SK-N-SH (cell line): ENCODE results near the gene TMCC2. TPM values are rescaled to one million over a fixed set of nuclear protein-coding genes. Genes with fewer than 3 reads are reported as not detected.

Experiments
- CTCF ChIA-PET: fragments of 300-600, 350-600 bp; formaldehyde crosslinking; extraction: SDS; loops from one replicate; lab custom pipeline; 2021; lab: Yijun Ruan, JAX
- POLR2A ChIA-PET: fragments of 350-600 bp; sonication (Branson Sonifier 250); formaldehyde crosslinking; extraction: SDS; loops from one replicate; lab custom pipeline; 2020; ENCODE audit warnings: antibody characterized with exemption, inconsistent platforms; lab: Yijun Ruan, JAX
- DNase-seq: peaks from one replicate; pipeline ENCODE4 v3.0.0; 2012
- H2AFZ ChIP-seq: fragments of 200-600 bp; sonication (generic); 2 replicates; pipeline ENCODE4 v1.8.1; 2016; ENCODE audit warnings: antibody characterized with exemption, mild to moderate bottlenecking, low read depth
- H3F3A ChIP-seq: fragments of 200-600 bp; sonication (generic); replicated peaks from 2 replicates; pipeline ENCODE3; 2016; ENCODE audit warnings: antibody characterized with exemption, mild to moderate bottlenecking; ENCODE audit not compliant: insufficient read depth
- H3K27ac ChIP-seq, 2 experiments: fragments of 200-500 bp in 1 of 2; fragments of 200-600 bp in 1 of 2; sonication (Bioruptor generic) in 1 of 2; sonication (generic), shearing (Covaris generic) in 1 of 2; 2 replicates each; pipeline versions ENCODE4 v1.5.1 to v1.6.1; 2014 to 2016; ENCODE audit warnings: low read depth in 2 of 2, inconsistent platforms in 1 of 2, low read length in 1 of 2, mild to moderate bottlenecking in 1 of 2, mixed read lengths in 1 of 2
- H3K27me3 ChIP-seq: fragments of 200-600 bp; sonication (generic), shearing (Covaris generic); 2 replicates; pipeline ENCODE4 v1.6.1; 2016; ENCODE audit warnings: mixed run types; ENCODE audit not compliant: insufficient read depth
- H3K36me3 ChIP-seq, 2 experiments: fragments of 200-500 bp in 1 of 2; fragments of 200-600 bp in 1 of 2; sonication (Bioruptor generic) in 1 of 2; sonication (generic) in 1 of 2; replicated peaks in 1 of 2; 2 replicates each; pipeline versions ENCODE3 to v1.5.1; 2014 to 2016; ENCODE audit warnings: low read length in 1 of 2, mild to moderate bottlenecking in 1 of 2; ENCODE audit not compliant: insufficient read depth in 2 of 2, control insufficient read depth in 1 of 2
- H3K4me1 ChIP-seq, 2 experiments: fragments of 200-500 bp in 1 of 2; fragments of 200-600 bp in 1 of 2; sonication (Bioruptor generic) in 1 of 2; sonication (generic), shearing (Covaris generic) in 1 of 2; 2 replicates each; pipeline versions ENCODE4 v1.5.1 to v1.6.1; 2014 to 2016; ENCODE audit warnings: low read depth in 1 of 2, low read length in 1 of 2, mixed run types in 1 of 2; ENCODE audit not compliant: insufficient read depth in 2 of 2, control insufficient read depth in 1 of 2
- H3K4me2 ChIP-seq: fragments of 200-600 bp; sonication (generic), shearing (Covaris generic); 2 replicates; pipeline ENCODE4 v1.6.1; 2017; ENCODE audit warnings: mixed run types
- H3K4me3 ChIP-seq, 2 experiments: fragments of 200-500 bp in 1 of 2; fragments of 200-600 bp in 1 of 2; sonication (Bioruptor generic) in 1 of 2; sonication (generic), shearing (Covaris generic) in 1 of 2; 2 replicates each; pipeline versions ENCODE4 v1.5.1 to v1.8.1; 2014 to 2016; ENCODE audit warnings: low read depth in 2 of 2, inconsistent platforms in 1 of 2, low read length in 1 of 2, mild to moderate bottlenecking in 1 of 2, mixed read lengths in 1 of 2, moderate library complexity in 1 of 2
- H3K79me2 ChIP-seq: fragments of 200-600 bp; sonication (generic); 2 replicates; pipeline ENCODE4 v1.8.1; 2017; ENCODE audit warnings: mild to moderate bottlenecking; ENCODE audit not compliant: insufficient read depth
- H3K9ac ChIP-seq: fragments of 200-600 bp; sonication (generic); 2 replicates; pipeline ENCODE4 v1.6.1; 2017; ENCODE audit warnings: mixed run types
- H3K9me2 ChIP-seq: fragments of 200-600 bp; sonication (generic); 2 replicates; pipeline ENCODE4 v1.6.1; 2017; ENCODE audit warnings: mixed run types
- H3K9me3 ChIP-seq: fragments of 200-600 bp; sonication (generic); 2 replicates; pipeline ENCODE4 v1.6.1; 2017; ENCODE audit warnings: mixed run types, mild to moderate bottlenecking, moderate library complexity
- H4K20me1 ChIP-seq: fragments of 200-600 bp; sonication (generic); 2 replicates; pipeline ENCODE4 v1.6.1; 2017; ENCODE audit warnings: mild to moderate bottlenecking, mixed run types; ENCODE audit not compliant: insufficient read depth
- EZH2phosphoT487 ChIP-seq: fragments of 200-600 bp; sonication (generic); IDR thresholded peaks from 2 replicates; pipeline ENCODE4 v1.6.1; 2017; ENCODE audit warnings: low read depth, mixed run types, mild to moderate bottlenecking, antibody characterized with exemption, moderate library complexity, borderline replicate concordance
- FOXM1 ChIP-seq: IDR thresholded peaks from 2 replicates; pipeline ENCODE4 v1.4.0; 2012; ENCODE audit warnings: low read depth, mild to moderate bottlenecking
- GABPA ChIP-seq: IDR thresholded peaks from 2 replicates; pipeline ENCODE4 v1.4.0; 2012; ENCODE audit warnings: low read depth, mild to moderate bottlenecking
- MEF2A ChIP-seq: IDR thresholded peaks from 2 replicates; pipeline ENCODE4 v1.4.0; 2012; ENCODE audit warnings: low read depth, borderline replicate concordance
- NFIC ChIP-seq: IDR thresholded peaks from 2 replicates; pipeline ENCODE4 v1.4.0; 2012; ENCODE audit warnings: borderline replicate concordance
- RAD21 ChIP-seq: IDR thresholded peaks from 2 replicates; pipeline ENCODE4 v1.6.1; 2012; ENCODE audit warnings: mild to moderate bottlenecking, low read length
- RXRA ChIP-seq: IDR thresholded peaks from 2 replicates; pipeline ENCODE4 v1.4.0; 2012; ENCODE audit warnings: low read depth, mild to moderate bottlenecking, borderline replicate concordance
- TEAD4 ChIP-seq: IDR thresholded peaks from 2 replicates; pipeline ENCODE4 v1.4.0; 2012; ENCODE audit warnings: mild to moderate bottlenecking, borderline replicate concordance; ENCODE audit not compliant: insufficient read depth
- WGBS: methylation state at CpG from one replicate; pipeline ENCODE4 v1.1.6; 2017; ENCODE audit warnings: low lambda C conversion rate; 5-methylcytosine and 5-hydroxymethylcytosine counted together
- polyA plus RNA-seq, 3 experiments: library from polyadenylated mRNA; depleted of rRNA; stranded (reverse); fragments of >200 nt; gene quantifications; 2 replicates each; pipeline ENCODE4 v1.2.3, GENCODE V29; 2012
- TF ChIP-seq, protein P1 (sequence below): IDR thresholded peaks from 2 replicates; pipeline ENCODE4 v1.4.0; 2012; ENCODE audit warnings: low read depth, borderline replicate concordance
- TF ChIP-seq, protein P2 (sequence below): fragments of 150-350 bp; IDR thresholded peaks from 2 replicates; pipeline ENCODE4 v1.6.1; 2016; ENCODE audit warnings: mild to moderate bottlenecking, low read depth, low read length

Gene TMCC2
- polyA plus RNA-seq, 1 of the 3 experiments (the other 2 are of a cell fraction), result 6.0 TPM

DNA sequence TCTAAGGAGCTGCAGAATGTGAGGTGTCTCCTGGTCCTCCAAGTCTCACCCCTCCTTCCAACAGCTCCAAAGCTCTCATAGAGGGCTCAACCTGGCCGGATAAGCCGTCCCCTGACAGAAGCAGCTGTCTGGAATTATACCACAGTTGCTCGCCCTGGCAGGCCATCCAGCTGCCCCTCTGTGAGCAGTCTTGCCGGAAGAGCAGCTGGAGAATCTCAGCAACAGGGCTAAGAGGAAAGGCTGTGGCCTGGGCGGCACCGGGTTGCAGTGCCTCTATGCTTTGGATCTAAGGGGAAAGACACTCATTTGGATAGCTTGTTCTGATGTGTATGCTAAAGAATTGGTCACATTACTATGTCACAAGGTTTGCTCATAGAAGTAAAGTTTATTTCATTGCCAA, 12.4 kb downstream of the TMCC2 start:
- TF ChIP-seq, protein P1, sequence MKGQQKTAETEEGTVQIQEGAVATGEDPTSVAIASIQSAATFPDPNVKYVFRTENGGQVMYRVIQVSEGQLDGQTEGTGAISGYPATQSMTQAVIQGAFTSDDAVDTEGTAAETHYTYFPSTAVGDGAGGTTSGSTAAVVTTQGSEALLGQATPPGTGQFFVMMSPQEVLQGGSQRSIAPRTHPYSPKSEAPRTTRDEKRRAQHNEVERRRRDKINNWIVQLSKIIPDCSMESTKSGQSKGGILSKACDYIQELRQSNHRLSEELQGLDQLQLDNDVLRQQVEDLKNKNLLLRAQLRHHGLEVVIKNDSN, result no peak
- TF ChIP-seq MEF2A (no peak), RXRA (no peak), NFIC (no peak), EZH2phosphoT487 (no peak), GABPA (no peak), FOXM1 (no peak), RAD21 (no peak)
- TF ChIP-seq, protein P2, sequence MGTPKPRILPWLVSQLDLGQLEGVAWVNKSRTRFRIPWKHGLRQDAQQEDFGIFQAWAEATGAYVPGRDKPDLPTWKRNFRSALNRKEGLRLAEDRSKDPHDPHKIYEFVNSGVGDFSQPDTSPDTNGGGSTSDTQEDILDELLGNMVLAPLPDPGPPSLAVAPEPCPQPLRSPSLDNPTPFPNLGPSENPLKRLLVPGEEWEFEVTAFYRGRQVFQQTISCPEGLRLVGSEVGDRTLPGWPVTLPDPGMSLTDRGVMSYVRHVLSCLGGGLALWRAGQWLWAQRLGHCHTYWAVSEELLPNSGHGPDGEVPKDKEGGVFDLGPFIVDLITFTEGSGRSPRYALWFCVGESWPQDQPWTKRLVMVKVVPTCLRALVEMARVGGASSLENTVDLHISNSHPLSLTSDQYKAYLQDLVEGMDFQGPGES, result no peak
- Histone ChIP-seq H4K20me1 (no peaks in the 10 kb centered on the region), H3K9me2 (no peaks in the 10 kb centered on the region), H3K27ac (no peak overlapping the region), H3K4me1 (peaks cover 0 to 2% of the 10 kb centered on the region in 2 experiments; a peak in 1 of 4 replicates), H3K27me3 (no peaks in the 10 kb centered on the region), H3K4me3 (no peak overlapping the region), H3K9me3 (no peaks in the 10 kb centered on the region), H2AFZ (no peak overlapping the region), H3K79me2 (no peaks in the 10 kb centered on the region), H3F3A (no peaks in the 10 kb centered on the region), H3K9ac (no peak overlapping the region), H3K36me3 (no peaks in the 10 kb centered on the region), H3K4me2 (no peak overlapping the region)
- DNase-seq, result no peak
- ChIA-PET CTCF (interaction anchor here (0.6 to 4.7 kb wide), 4 partner anchors 10 to 118 kb away, joined by 3 to 39 read pairs (median 3); no protein-coding TSS in a partner anchor), POLR2A (no interaction called here)
- 93% methylated on average over 4 of the region's 6 CpGs for WGBS

DNA sequence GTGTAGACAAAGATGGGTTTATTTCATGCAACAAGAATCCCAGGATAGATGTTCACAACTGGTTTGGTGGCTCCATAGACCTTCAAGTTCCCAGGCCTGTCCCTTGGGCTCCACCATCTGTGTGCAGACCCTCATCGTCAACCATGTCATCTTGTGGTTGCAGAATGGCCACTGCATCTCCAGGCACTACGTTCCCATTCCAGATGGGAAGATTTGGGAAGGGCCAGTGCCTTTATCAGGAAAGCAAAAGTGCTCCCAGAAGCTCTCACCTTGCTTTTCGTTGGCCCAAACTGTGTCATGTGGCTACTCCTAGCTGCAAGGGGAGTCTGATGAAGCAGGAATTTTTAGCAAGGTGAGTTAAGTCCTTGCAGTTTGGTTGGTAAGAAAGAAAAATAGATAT, 12.8 kb downstream of the TMCC2 start:
- POLR2A ChIA-PET, result no interaction called here
- no peaks in the 10 kb centered on the region for H3K27me3 ChIP-seq
- H3K4me3 ChIP-seq, result no peak overlapping the region
- no peak overlapping the region for H3K9ac ChIP-seq
- no peak for TF ChIP-seq TEAD4
- no peak overlapping the region for H3K27ac ChIP-seq
- H3F3A ChIP-seq, result no peaks in the 10 kb centered on the region
- CTCF ChIA-PET, result interaction anchor here (0.6 to 4.7 kb wide), 4 partner anchors 10 to 118 kb away, joined by 3 to 39 read pairs (median 3); no protein-coding TSS in a partner anchor
- H3K79me2 ChIP-seq, result no peaks in the 10 kb centered on the region
- no peak overlapping the region for H2AFZ ChIP-seq
- H3K4me2 ChIP-seq, result no peak overlapping the region
- H3K9me2 ChIP-seq, result no peaks in the 10 kb centered on the region
- 62% methylated on average over 3 of the region's 3 CpGs for WGBS
- peaks cover 0 to 2% of the 10 kb centered on the region in 2 experiments; a peak in 1 of 4 replicates for H3K4me1 ChIP-seq
- no peaks in the 10 kb centered on the region for H3K36me3 ChIP-seq
- no peaks in the 10 kb centered on the region for H3K9me3 ChIP-seq
- no peaks in the 10 kb centered on the region for H4K20me1 ChIP-seq
- no peak for DNase-seq
